Right hindlimb (tissue), 1 donor: ENCODE data around the gene GATAD2A.

Source experiments
- DNase-seq: peaks from one replicate; pipeline ENCODE4 v3.0.0-alpha.2; 2018

Gene GATAD2A

DNA sequence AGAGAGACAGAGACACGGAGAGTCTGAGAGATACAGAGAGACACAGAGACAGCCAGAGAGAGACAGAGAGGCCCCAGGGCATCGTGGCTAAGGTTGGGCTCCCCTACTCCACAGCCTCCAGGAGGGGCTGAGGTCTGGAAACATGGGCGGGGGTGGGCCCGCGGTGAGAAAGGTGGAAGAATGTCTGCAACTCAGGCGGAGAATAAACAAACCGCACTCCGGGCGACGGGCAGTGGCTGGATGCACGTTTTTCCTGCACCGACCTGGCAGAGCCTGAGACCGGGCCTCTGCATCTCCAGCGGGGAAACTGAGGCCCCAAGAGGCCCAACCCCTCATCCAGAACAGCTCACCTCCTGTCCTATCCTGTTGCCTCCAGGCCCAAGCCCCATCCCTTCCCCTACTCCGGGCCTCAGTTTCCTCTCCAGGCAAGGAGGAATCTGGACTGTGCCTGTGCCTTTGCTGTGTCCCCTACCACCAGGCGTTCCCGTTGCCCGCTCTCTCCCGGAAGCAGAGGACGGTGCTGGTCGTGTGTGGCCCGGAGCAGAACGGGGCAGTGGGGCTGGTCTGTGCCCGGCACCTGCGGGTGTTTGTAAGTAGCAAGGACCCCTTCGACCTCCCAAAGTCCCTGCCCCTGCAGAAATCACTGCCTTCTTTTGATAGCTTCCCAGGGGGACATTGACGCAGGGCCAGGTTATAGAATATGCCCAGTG, 129.2 kb downstream of the GATAD2A start:
- DNase-seq: peak; percentile 38

DNA sequence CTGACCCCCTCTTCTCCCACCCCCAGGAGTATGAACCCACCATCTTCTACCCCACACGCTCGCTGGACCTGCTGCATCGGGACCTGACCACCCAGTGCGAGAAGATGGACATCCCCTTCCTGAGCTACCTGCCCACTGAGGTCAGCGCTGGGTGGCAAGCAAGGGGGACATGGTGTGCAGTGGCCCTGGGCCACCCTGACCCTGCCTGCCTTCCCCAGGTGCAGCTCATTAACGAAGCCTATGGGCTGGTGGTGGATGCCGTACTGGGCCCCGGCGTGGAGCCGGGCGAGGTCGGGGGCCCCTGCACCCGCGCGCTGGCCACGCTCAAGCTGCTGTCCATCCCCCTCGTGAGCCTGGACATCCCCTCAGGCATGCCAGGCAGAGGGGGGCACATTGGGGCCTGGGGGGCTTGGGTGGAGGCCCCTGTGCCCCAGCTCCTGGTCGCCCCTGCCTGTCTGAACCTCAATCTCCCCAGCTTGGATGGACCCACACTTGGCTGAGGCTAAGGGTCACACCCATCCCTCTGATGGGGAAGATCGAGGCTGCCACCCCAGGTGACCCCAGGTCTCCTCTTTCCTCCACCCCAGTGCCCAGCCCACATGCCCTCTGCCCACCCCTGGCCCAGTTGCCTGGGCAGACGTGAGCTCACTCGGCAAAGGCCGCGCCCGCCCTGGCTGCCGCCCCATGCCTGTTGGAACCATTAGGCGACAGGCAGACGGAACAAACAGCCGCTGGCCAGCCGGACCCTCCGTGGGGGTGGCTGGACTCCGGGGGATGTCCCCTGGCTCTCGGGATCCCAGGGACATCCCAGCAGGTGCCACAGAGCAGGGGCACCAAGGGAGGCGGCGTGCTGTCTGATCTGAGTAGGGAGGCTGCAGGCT, 130.1 kb downstream of the GATAD2A start:
- peak; percentile 38 for DNase-seq

DNA sequence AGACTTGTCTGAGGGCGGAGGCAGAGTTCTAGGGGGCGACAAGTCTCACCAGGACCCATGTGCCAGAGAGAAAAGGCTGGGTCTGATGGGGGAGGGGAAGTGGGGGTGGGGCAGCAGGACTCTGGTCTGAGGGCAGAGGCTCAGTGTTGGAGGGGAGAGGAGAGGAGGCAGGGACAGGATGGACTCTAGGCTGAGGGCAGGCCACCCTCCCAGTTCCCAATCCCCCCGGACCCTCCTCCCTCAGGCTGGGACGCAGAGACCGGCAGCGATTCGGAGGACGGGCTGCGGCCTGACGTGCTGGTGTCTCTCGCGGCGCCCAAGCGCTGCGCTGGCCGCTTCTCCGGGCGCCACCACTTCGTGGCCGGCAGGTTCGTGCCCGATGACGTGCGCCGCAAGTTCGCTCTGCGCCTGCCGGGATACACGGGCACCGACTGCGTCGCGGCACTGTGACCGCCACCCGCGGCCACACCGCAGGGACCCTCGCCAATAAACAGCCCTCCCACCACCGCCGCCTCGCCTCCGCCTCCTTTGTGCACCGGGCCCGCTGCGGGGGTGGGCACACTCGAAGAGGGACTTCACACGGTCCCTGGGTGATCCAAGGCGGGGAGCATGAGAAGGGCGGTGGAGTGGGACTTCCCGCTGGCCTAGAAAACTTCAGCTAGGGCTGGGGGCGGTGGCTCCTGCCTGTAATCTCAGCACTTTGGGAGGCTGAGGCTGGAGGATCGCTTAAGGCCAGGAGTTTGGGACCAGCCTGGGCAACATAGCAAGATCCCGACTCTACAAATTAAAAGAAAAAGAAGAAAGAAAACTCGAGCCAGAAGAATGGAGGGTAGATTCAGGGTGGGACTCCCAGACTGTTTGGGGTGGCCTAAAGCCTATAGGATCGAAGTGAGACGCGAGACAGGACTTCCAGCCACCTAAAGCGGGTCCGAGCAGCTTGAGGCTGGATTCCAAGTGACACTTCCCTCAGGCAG, 131.9 kb downstream of the GATAD2A start:
- DNase-seq: peak; percentile 26

DNA sequence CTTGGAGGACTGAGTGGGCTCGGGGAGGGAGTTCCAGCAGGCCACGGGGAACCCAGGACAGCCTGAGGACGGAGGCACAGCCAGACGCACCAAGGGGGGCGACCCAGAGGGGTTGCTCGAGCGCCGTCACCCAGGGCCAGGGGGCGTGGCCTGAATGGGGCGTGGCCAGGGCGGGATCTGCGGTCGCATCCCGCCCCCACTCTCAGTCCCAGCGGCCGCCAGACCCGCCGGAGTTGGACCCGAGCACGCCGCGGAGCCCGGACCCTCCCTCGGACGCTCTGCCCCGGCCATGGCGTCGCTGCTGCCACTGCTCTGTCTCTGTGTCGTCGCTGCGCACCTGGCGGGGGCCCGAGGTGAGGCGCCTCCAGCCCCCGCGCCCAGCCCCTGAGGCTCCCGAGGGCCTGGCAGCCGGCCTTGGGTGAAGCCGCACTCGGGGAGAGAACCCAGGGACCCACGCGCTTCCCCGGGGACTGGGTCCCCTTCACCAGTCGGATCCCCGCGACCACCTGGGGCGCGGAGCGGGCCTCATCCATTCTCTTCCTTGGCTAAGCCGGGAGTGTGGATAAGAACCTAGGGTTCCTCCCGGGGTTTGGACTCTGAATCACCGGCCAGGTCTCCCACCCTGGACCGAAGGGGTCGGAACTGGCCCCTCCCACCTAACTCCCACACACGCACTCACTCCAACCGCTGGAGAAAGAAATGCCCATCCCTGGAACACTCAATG, 132.7 kb downstream of the GATAD2A start, which contains the start of gene CILP2:
TSS of gene CILP2 (plus strand) at position 205 of the 724 bp plus-strand sequence. CDS start at position 290, 85 bp downstream.
- peak; percentile 76 for DNase-seq

DNA sequence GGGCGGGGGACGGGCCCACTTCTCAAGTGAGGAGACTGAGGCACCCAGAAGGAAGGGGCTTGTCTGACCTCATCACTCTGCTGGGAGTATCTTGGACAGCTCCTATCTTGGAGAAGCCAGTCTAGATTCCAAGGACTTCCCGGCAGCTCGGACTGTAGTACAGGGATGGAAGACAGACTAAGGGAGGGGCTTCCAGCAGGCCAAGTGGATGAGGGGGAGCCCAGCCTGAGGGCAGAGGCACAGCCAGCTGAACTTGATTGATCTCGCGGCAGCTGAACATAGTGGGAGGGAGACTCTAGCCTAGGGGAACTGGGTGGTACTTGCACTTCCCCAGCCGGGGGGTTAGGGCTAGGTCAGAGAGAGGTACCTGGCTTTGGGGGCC, 133.3 kb downstream of the GATAD2A start:
- DNase-seq: peak; percentile 60

DNA sequence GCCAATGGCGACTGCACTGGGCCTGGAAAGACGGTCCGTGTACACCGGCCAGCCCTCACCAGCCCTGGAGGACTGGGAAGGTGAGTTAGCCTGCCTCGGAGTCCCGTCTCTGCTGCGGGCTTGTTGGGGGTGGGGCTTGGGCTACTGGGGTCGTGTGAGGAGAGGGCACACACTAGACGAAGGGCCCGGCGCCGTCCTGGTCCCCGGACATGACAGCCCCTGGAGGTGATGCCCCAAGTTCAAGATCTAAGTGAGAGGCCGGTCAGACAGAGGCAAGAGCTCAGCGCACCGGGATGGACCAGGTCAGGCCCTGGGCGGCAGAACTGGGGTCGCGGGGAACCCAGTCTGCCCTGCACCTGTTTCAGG, 134.2 kb downstream of the GATAD2A start:
- peak; percentile 25 for DNase-seq

DNA sequence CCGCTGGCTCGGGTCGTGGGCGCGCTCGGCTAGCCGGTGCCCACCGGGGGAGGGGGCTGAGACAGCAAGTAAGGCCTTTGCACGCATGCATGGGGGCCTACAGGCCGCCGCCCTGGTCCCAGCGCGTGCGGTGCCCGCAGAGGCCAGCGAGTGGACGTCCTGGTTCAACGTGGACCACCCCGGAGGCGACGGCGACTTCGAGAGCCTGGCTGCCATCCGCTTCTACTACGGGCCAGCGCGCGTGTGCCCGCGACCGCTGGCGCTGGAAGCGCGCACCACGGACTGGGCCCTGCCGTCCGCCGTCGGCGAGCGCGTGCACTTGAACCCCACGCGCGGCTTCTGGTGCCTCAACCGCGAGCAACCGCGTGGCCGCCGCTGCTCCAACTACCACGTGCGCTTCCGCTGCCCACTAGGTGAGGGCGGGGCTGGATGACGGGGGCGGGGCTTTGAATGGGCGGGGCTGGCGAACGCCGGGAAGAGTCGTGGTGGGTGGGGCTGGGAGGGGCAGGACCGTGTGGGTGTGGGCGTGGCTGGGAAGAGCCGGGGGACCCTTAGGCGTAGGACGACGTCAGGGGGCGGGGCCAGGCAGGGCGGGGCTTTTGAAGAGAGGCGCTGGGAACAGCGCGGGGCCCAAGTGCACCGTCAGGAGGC, 134.7 kb downstream of the GATAD2A start:
- peak; percentile 86 for DNase-seq

DNA sequence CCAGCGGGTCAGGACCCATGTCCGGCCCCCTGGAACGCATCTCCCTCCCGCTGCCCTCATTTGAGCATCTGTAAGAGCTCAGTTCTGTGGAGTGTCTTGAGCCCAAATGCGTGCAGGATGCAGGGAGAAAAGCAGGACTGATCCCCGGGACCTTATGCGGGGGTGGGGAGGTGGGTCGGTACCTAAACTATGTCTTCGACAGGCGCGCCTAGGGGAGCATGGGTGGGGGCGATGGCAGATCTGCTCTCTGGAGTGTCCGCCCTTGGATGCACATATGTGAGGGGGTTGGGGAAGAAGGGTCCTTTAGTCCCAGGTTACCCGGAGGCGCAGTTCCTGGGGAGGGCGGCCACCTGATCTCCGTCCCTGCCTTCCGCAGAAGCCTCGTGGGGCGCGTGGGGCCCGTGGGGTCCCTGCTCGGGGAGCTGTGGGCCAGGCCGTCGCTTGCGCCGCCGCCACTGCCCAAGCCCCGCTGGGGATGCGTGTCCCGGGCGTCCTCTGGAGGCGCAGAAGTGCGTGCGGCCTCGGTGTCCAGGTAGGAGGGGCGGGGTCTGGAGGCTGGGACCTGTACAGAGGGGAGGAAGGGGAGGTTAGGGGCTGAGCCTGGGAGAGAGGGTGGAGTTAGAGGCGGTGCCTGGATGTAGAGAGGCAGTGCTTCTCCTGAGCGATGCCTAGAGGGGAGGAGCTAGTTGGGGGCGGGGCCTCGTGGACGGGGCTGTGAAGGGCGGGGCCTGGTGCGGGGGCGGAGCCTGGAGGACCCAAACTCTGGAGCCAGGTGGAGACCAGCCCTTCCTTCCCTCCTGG, 135.4 kb downstream of the GATAD2A start:
- DNase-seq: peak; percentile 80

DNA sequence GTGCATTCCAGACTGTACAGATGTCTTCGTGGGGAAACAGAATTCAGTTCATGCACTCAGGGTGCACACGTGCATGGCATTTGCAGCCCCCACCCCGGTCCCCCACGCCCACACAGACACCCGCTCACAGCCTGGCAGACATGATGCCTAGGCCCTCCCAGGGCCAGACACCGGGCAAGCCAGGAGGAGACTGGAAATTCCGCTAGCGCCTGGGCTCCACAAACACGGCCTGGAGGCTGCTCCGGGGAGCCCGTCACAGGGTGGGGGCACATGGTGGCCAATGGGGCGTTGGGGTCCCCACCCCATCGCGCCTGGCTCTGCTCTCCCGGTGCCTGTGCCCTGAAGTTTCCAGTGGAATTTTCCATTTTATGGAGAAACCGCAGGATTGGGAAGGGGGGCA, 136.1 kb downstream of the GATAD2A start:
- peak; percentile 68 for DNase-seq

DNA sequence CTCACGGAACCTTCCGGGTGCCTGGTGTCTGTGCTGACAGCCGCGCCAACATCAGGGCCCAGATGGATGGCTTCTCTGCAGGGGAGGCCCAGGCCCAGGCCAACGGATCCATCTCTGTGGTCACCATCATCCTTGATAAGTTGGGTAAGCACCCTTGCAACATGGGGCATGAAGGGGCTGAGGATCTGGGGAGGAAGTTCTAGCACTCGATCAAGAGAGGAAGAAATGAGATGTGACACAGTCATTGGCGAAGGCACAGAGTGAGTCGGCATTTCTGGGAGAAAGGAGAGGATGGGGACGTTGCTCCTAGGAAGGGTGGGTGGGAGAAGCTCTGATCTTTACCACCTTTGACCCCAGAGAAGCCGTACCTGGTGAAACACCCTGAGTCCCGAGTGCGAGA, 137.0 kb downstream of the GATAD2A start:
- no peak for DNase-seq

DNA sequence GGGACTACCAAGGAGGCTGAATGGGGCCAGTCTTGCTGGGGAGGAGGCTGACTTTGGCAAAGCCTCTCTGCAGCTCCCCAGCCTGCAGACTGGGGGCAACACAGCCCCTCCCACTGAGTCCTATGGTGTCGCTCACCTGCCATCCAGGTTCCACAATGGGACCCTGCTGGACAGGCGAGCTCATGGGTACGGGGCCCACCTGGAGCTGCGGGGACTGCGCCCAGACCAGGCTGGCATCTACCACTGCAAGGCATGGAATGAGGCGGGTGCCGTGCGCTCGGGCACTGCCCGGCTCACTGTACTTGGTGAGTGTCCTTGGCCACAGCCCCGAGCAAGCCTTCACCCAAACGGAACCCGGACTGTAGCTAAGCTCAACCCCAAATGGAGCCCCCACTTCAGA, 137.6 kb downstream of the GATAD2A start:
- peak; percentile 13 for DNase-seq

DNA sequence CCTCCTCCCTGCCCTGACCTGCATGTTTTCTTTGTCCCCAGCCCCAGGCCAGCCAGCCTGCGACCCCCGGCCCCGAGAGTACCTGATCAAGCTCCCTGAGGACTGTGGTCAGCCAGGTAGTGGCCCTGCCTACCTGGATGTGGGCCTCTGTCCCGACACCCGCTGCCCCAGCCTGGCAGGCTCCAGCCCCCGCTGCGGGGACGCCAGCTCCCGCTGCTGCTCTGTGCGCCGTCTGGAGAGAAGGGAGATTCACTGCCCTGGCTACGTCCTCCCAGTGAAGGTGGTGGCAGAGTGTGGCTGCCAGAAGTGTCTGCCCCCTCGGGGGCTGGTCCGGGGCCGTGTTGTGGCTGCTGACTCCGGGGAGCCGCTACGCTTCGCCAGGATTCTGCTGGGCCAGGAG, 138.2 kb downstream of the GATAD2A start:
- peak; percentile 16 for DNase-seq

DNA sequence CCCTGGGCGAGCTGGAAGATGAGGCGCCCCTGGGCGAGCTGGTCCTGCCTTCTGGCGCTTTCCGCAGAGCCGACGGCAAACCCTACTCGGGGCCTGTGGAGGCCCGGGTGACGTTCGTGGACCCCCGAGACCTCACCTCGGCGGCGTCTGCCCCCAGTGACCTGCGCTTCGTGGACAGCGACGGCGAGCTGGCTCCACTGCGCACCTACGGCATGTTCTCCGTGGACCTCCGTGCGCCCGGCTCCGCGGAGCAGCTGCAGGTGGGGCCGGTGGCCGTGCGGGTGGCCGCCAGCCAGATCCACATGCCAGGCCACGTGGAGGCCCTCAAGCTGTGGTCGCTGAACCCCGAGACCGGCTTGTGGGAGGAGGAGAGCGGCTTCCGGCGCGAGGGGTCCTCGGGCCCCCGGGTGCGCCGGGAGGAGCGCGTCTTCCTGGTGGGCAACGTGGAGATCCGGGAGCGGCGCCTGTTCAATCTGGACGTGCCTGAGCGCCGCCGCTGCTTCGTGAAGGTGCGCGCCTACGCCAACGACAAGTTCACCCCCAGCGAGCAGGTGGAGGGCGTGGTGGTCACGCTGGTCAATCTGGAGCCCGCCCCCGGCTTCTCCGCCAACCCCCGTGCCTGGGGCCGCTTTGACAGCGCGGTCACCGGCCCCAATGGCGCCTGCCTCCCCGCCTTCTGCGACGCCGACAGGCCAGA, 138.9 kb downstream of the GATAD2A start:
- peak; percentile 19 for DNase-seq

DNA sequence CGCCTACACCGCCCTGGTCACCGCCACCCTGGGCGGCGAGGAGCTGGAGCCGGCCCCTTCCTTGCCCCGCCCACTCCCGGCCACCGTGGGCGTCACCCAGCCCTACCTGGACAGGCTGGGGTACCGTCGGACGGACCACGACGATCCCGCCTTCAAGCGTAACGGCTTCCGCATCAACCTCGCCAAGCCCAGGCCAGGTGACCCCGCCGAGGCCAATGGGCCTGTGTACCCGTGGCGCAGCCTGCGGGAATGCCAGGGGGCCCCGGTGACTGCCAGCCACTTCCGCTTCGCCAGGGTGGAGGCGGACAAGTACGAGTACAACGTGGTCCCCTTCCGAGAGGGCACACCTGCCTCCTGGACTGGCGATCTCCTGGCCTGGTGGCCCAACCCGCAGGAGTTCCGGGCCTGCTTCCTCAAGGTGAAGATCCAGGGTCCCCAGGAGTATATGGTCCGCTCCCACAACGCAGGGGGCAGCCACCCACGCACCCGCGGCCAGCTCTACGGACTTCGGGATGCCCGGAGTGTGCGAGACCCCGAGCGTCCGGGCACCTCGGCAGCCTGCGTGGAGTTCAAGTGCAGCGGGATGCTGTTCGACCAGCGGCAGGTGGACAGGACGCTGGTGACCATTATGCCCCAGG, 139.6 kb downstream of the GATAD2A start:
- DNase-seq: no peak

DNA sequence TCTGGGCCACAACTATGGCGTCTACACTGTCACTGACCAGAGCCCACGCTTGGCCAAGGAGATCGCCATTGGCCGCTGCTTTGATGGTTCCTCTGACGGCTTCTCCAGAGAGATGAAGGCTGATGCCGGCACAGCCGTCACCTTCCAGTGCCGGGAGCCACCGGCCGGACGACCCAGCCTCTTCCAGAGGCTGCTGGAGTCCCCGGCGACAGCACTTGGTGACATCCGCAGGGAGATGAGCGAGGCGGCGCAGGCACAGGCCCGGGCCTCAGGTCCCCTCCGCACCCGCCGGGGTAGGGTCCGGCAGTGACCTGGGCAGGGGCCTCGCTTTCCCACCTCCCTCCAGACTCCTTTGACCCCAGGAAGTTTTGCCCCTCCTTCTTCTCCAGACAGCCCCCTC, 140.2 kb downstream of the GATAD2A start:
- no peak for DNase-seq

DNA sequence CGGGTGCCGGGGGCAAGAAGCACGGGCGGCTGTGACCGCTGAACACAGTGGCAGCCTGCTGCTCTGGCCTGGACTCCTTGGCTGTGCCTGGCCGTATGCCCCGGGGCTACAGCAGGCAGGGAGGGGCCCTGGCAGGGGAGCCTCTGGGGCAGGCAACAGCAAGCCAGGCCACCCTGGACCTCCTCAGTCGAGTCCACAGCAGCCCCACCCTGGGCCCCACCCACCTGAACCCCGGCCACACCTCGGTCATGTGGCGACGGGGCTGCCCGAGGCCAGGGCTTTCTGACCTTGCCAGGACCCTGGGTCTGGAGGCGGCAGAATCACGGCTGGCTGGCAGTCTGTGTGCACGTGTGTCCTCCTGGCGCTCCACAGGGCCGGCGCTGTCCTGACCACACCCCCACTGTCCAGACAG, 141.3 kb downstream of the GATAD2A start:
- DNase-seq: no peak

DNA sequence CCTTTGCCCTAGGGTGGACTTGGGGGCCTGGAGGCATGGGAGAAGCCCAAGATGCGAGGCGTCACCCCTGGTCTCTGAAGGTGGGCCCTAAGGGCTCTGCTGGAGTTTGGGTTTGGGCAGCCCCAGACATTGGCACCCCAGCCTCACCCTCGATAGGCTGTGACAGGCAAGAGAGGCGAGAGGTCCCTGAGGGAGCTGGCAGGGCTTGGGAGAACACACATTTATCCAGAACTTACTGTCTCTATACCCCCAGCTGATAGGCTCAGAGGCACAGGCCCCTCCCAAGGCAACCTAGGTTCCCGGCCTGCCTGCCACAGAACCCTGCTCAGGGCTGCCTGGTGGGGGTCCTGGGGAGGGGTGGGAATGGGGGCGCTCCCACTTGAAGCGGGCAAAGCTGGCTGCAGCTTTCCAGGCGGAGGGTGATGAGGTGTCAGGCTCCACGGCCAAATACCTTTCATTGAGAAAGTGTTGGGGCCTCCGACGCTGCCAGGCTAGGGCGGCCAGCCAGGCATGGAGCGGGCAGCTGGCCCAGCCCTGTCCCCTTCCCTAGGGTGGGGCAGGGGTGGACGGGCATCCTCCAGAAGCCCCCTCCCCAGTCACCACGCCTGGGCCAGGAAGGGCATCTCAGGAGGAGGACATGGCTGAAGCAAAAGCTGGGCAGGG, 142.3 kb downstream of the GATAD2A start:
- peak; percentile 55 for DNase-seq

DNA sequence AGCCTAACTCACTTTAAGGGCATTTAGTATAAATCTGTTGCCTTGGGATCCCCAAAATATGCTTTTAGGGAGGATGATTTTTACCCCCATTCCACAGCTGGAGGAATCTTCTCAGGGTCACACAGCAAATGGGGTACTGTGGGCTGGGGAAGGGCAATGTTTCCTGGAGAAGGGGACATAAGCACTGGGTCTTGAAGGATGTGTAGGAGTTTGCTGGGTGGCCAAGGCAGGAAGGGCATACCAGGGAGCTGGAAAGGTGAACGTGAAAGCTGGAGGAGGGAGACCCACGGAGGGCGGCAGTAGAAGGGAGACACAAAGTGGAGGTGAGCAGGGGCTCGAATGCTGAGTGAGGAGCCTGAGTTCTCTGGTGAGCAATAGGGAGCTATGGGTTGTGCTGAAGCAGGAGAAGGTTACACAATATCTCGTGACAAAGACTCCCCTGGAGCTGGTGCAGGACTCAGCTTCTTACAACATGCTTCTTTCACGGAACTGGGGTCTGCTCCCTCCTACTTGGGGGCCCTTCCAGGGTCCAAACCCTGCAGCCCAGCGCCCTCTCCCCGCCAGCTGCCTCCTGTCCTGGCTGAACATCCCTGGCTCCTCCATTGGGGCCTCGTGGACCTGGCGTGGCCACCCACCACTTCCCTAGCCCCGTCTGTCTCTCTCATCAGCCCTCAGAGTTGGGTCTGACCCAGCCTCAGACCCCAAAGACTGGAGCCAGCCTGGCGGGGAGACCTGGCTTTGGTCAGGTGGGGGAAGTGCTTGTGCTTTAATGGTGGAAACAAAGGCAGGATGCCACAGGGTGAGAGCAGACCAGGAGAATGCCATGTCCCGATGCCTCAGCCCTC, 143.7 kb downstream of the GATAD2A start:
- peak; percentile 77 for DNase-seq
